ENCODE results near the gene CLIC6. TPM values are rescaled to one million over a fixed set of nuclear protein-coding genes. Genes with fewer than 3 reads are reported as not detected.

Gene CLIC6
- total RNA-seq, 1 donor from 2014 or later = 23.5 TPM

- H3K4me1 ChIP-seq = peaks cover 6% of the 10 kb centered on the region
- peaks cover 9% of the 10 kb centered on the region for H3K27me3 ChIP-seq (ENCODE audit: low read depth)
- no peaks in the 10 kb centered on the region for H3K9me3 ChIP-seq
- no peak for DNase-seq
- intact Hi-C loops (cut with DNase I) = no loop called here
- peak overlapping the region; percentile 33 for H3K27ac ChIP-seq
- H3K4me3 ChIP-seq = no peak overlapping the region
- H3K36me3 ChIP-seq = no peaks in the 10 kb centered on the region
- ATAC-seq = peak; percentile 67 to 78
- peak; percentile 83 for TF ChIP-seq CTCF (IDR thresholded peaks at IDR 0.05)
These were observed 24.5 kb downstream of the CLIC6 start for GRCh38 chr21:34693192-34693810.

GRCh38 chr21:34695434-34695833, 26.6 kb downstream of the CLIC6 start:
- intact Hi-C loops (cut with DNase I) = no loop called here
- H3K27ac ChIP-seq = no peak overlapping the region

GRCh38 chr21:34696121-34696520, 27.3 kb downstream of the CLIC6 start:
- Histone ChIP-seq H3K36me3 (no peaks in the 10 kb centered on the region), H3K27me3 (ENCODE audit: low read depth) (no peaks in the 10 kb centered on the region), H3K9me3 (no peaks in the 10 kb centered on the region), H3K4me1 (peaks cover 6% of the 10 kb centered on the region), H3K27ac (no peak overlapping the region), H3K4me3 (no peak overlapping the region)
- TF ChIP-seq CTCF (IDR thresholded peaks at IDR 0.05) = no peak
- intact Hi-C loops (cut with DNase I) = no loop called here
- DNase-seq (no peak), ATAC-seq (no peak)

More at GRCh38 chr21:34695434-34695833, 26.6 kb downstream of the CLIC6 start:
- Histone ChIP-seq H3K4me3 (no peak overlapping the region), H3K36me3 (no peaks in the 10 kb centered on the region), H3K4me1 (peaks cover 6% of the 10 kb centered on the region), H3K27me3 (ENCODE audit: low read depth) (no peaks in the 10 kb centered on the region), H3K9me3 (no peaks in the 10 kb centered on the region)
- no peak for TF ChIP-seq CTCF (IDR thresholded peaks at IDR 0.05)
- no peak for DNase-seq
- no peak for ATAC-seq

- DNase-seq = no peak
- no peak for TF ChIP-seq CTCF (IDR thresholded peaks at IDR 0.05)
- H3K4me3 ChIP-seq = no peak overlapping the region
- ATAC-seq = no peak
- intact Hi-C loops (cut with DNase I) = no loop called here
- H3K9me3 ChIP-seq = no peaks in the 10 kb centered on the region
- H3K4me1 ChIP-seq = peaks cover 6% of the 10 kb centered on the region
- no peaks in the 10 kb centered on the region for H3K27me3 ChIP-seq (ENCODE audit: low read depth)
- no peak overlapping the region for H3K27ac ChIP-seq
- no peaks in the 10 kb centered on the region for H3K36me3 ChIP-seq
These were observed 29.0 kb downstream of the CLIC6 start for GRCh38 chr21:34697826-34698225.

GRCh38 chr21:34698270-34699015, 29.6 kb downstream of the CLIC6 start:
- intact Hi-C loops (cut with DNase I) = no loop called here
- ATAC-seq = no peak
- no peak for DNase-seq

More at GRCh38 chr21:34698270-34699015, 29.6 kb downstream of the CLIC6 start:
- no peaks in the 10 kb centered on the region for H3K9me3 ChIP-seq
- no peaks in the 10 kb centered on the region for H3K36me3 ChIP-seq
- H3K27me3 ChIP-seq (ENCODE audit: low read depth) = no peaks in the 10 kb centered on the region
- TF ChIP-seq CTCF (IDR thresholded peaks at IDR 0.05) = no peak
- no peak overlapping the region for H3K4me3 ChIP-seq
- no peak overlapping the region for H3K27ac ChIP-seq
- peaks cover 2% of the 10 kb centered on the region for H3K4me1 ChIP-seq

All from lower lobe of right lung (tissue), 2 donors.